Prostate gland (tissue), 2 donors: ENCODE measurements around the gene TVP23A.

Experiments used
- CTCF ChIP-seq, 4 experiments: fragments of 200-600 bp in 2 of 4; fragments of 450-650 bp in 2 of 4; sonication (generic) in 2 of 4; IDR thresholded peaks; 1 replicate in 3 of 4; 2 replicates in 1 of 4; pipeline ENCODE4 v1.5.1; 2016 to 2019; ENCODE audit warnings: antibody characterized with exemption in 4 of 4, mild to moderate bottlenecking in 2 of 4, moderate library complexity in 2 of 4
- POLR2A ChIP-seq: fragments of 450-650 bp; IDR thresholded peaks from one replicate; pipeline ENCODE4 v1.6.1; 2016; ENCODE audit warnings: antibody characterized with exemption, mild to moderate bottlenecking
- POLR2AphosphoS5 ChIP-seq: sonication (generic); formaldehyde crosslinking; IDR thresholded peaks from one replicate; pipeline ENCODE4 v1.6.1; 2017; ENCODE audit warnings: antibody characterized with exemption

GRCh38 chr16:10805334-10805733 lies 13.3 kb downstream of the TVP23A start:
- no peak for TF ChIP-seq POLR2AphosphoS5
- TF ChIP-seq POLR2A: no peak
- no peak for TF ChIP-seq CTCF (IDR thresholded peaks at IDR 0.05)
